H9 (cell line): ENCODE measurements around the gene PGBD5. TPM values are rescaled to one million over a fixed set of nuclear protein-coding genes. Genes with fewer than 3 reads are reported as not detected.

Experiments
- DNase-seq: peaks from one replicate; pipeline ENCODE4 v3.0.0-alpha.2; 2017
- H2AFZ ChIP-seq: one replicate; pipeline ENCODE4 v1.6.1; 2013; ENCODE audit warnings: mild to moderate bottlenecking, low read length, control low read depth, moderate library complexity
- H2AK5ac ChIP-seq: 2 replicates; pipeline ENCODE4 v1.6.1; 2013; ENCODE audit warnings: low read length, control low read depth, mixed read lengths; ENCODE audit not compliant: insufficient read length
- H2BK120ac ChIP-seq: one replicate; pipeline ENCODE4 v1.6.1; 2013; ENCODE audit warnings: low read depth, mild to moderate bottlenecking, low read length, control low read depth, inconsistent platforms; ENCODE audit not compliant: poor library complexity, severe bottlenecking
- H2BK12ac ChIP-seq: 2 replicates; pipeline ENCODE4 v1.6.1; 2013; ENCODE audit warnings: low read length, control low read depth, mixed read lengths, low read depth; ENCODE audit not compliant: insufficient read length
- H2BK15ac ChIP-seq: 2 replicates; pipeline ENCODE4 v1.6.1; 2013; ENCODE audit warnings: low read depth, low read length, control low read depth
- H2BK20ac ChIP-seq: one replicate; pipeline ENCODE4 v1.6.1; 2013; ENCODE audit warnings: low read depth, mild to moderate bottlenecking, low read length, control low read depth, inconsistent platforms; ENCODE audit not compliant: poor library complexity, severe bottlenecking
- H2BK5ac ChIP-seq: 2 replicates; pipeline ENCODE4 v1.6.1; 2013; ENCODE audit warnings: low read length, control low read depth, mixed read lengths; ENCODE audit not compliant: insufficient read length
- H3K14ac ChIP-seq: 2 replicates; pipeline ENCODE4 v1.6.1; 2013; ENCODE audit warnings: low read length, control low read depth; ENCODE audit not compliant: insufficient read depth
- H3K18ac ChIP-seq: 2 replicates; pipeline ENCODE4 v1.6.1; 2013; ENCODE audit warnings: low read depth, mild to moderate bottlenecking, mixed read lengths, low read length, control low read depth; ENCODE audit not compliant: insufficient read length
- H3K23ac ChIP-seq: 2 replicates; pipeline ENCODE4 v1.6.1; 2013; ENCODE audit warnings: low read length, control low read depth, mixed read lengths, low read depth; ENCODE audit not compliant: insufficient read length
- H3K23me2 ChIP-seq: 2 replicates; pipeline ENCODE4 v1.6.1; 2013; ENCODE audit warnings: low read depth, mild to moderate bottlenecking, mixed read lengths, low read length, control low read depth; ENCODE audit not compliant: insufficient read length, poor library complexity, severe bottlenecking
- H3K27ac ChIP-seq: 2 replicates; pipeline ENCODE4 v1.5.1; 2013; ENCODE audit warnings: low read length, control low read depth, mixed read lengths, low read depth; ENCODE audit not compliant: insufficient read length
- H3K27me3 ChIP-seq: 2 replicates; pipeline ENCODE4 v1.6.1; 2013; ENCODE audit warnings: low read length, control low read depth, inconsistent platforms; ENCODE audit not compliant: insufficient read depth
- H3K4ac ChIP-seq: 2 replicates; pipeline ENCODE4 v1.6.1; 2013; ENCODE audit warnings: low read depth, mild to moderate bottlenecking, control low read depth, inconsistent platforms, low read length, moderate library complexity
- H3K4me1 ChIP-seq: 2 replicates; pipeline ENCODE4 v1.6.1; 2013; ENCODE audit warnings: low read length, control low read depth, inconsistent platforms; ENCODE audit not compliant: insufficient read depth
- H3K4me2 ChIP-seq: 2 replicates; pipeline ENCODE4 v1.6.1; 2013; ENCODE audit warnings: low read length, control low read depth, mixed read lengths; ENCODE audit not compliant: insufficient read length, insufficient read depth
- H3K56ac ChIP-seq: 2 replicates; pipeline ENCODE4 v1.6.1; 2013; ENCODE audit warnings: low read depth, mild to moderate bottlenecking, mixed read lengths, low read length, control low read depth; ENCODE audit not compliant: insufficient read length
- H3K79me1 ChIP-seq: 2 replicates; pipeline ENCODE4 v1.6.1; 2013; ENCODE audit warnings: low read depth, mild to moderate bottlenecking, moderate library complexity, low read length, control low read depth, inconsistent platforms; ENCODE audit not compliant: insufficient read depth, poor library complexity, severe bottlenecking
- H3K79me2 ChIP-seq: 2 replicates; pipeline ENCODE4 v1.6.1; 2013; ENCODE audit warnings: low read length, control low read depth, inconsistent platforms; ENCODE audit not compliant: insufficient read depth
- H3K9ac ChIP-seq: 2 replicates; pipeline ENCODE4 v1.6.1; 2013; ENCODE audit warnings: low read length, control low read depth, mixed read lengths; ENCODE audit not compliant: insufficient read length; ENCODE audit errors: extremely low read depth
- H3K9me3 ChIP-seq: one replicate; pipeline ENCODE4 v1.6.1; 2013; ENCODE audit warnings: low read depth, low read length, inconsistent platforms; ENCODE audit not compliant: control insufficient read depth
- H3T11ph ChIP-seq: one replicate; pipeline ENCODE4 v1.6.1; 2013; ENCODE audit warnings: mild to moderate bottlenecking, low read length, control low read depth, inconsistent platforms
- H4K20me1 ChIP-seq: one replicate; pipeline ENCODE4 v1.6.1; 2013; ENCODE audit not compliant: control insufficient read depth, insufficient read length, insufficient read depth
- H4K5ac ChIP-seq: 2 replicates; pipeline ENCODE4 v1.6.1; 2013; ENCODE audit warnings: low read depth, mild to moderate bottlenecking, mixed read lengths, low read length, control low read depth; ENCODE audit not compliant: insufficient read length
- H4K8ac ChIP-seq: replicated peaks from 2 replicates; pipeline ENCODE4 v1.6.1; 2013; ENCODE audit warnings: low read length, control low read depth, mixed read lengths, low read depth; ENCODE audit not compliant: insufficient read length
- H4K91ac ChIP-seq: 2 replicates; pipeline ENCODE4 v1.6.1; 2013; ENCODE audit warnings: low read depth, mild to moderate bottlenecking, moderate library complexity, mixed read lengths, low read length, control low read depth; ENCODE audit not compliant: insufficient read length
- H3K27ac Mint-ChIP-seq, 3 experiments: 2 replicates in 2 of 3; 3 replicates in 1 of 3; pipeline ENCODE4 v1.8.0; 2020 to 2021; ENCODE audit warnings: mixed read lengths in 3 of 3, mild to moderate bottlenecking in 1 of 3, moderate library complexity in 1 of 3
- H3K27me3 Mint-ChIP-seq: 2 replicates; pipeline ENCODE4 v1.8.0; 2021; ENCODE audit warnings: low read depth, mild to moderate bottlenecking, moderate library complexity, mixed read lengths
- H3K36me3 Mint-ChIP-seq, 3 experiments: 2 replicates in 2 of 3; 3 replicates in 1 of 3; pipeline ENCODE4 v1.8.0; 2020 to 2021; ENCODE audit warnings: low read depth in 3 of 3, mixed read lengths in 3 of 3; ENCODE audit not compliant: insufficient read depth in 1 of 3
- H3K4me1 Mint-ChIP-seq, 2 experiments: 2 replicates each; pipeline ENCODE4 v1.8.0; 2020; ENCODE audit warnings: mixed read lengths in 2 of 2
- H3K4me3 Mint-ChIP-seq, 2 experiments: 2 replicates in 1 of 2; 3 replicates in 1 of 2; pipeline ENCODE4 v1.8.0; 2020 to 2021; ENCODE audit warnings: mild to moderate bottlenecking in 2 of 2, mixed read lengths in 2 of 2, moderate library complexity in 1 of 2
- H3K9me3 Mint-ChIP-seq, 2 experiments: 2 replicates in 1 of 2; 3 replicates in 1 of 2; pipeline ENCODE4 v1.8.0; 2020; ENCODE audit warnings: mild to moderate bottlenecking in 2 of 2, mixed read lengths in 2 of 2, moderate library complexity in 1 of 2
- WGBS: extraction: QIAGEN DNeasy Blood & Tissue Kit; methylation state at CpG from one replicate; pipeline ENCODE4 v1.1.7; 2013; ENCODE audit warnings: missing lambda C conversion rate, low lambda C conversion rate, mixed read lengths; ENCODE audit not compliant: insufficient read length; ENCODE audit errors: extremely low coverage; 5-methylcytosine and 5-hydroxymethylcytosine counted together
- total RNA-seq: library from RNA; stranded (reverse); gene quantifications from 2 replicates; pipeline ENCODE4 v1.2.1, GENCODE V29; 2021
- TF ChIP-seq, protein P1 (sequence below): fragments of 200-600 bp; sonication (generic); conservative IDR thresholded peaks from 3 replicates; pipeline ENCODE4 v1.8.0; 2021; ENCODE audit warnings: antibody characterized with exemption, mild to moderate bottlenecking

PGBD5 gene
- total RNA-seq, 1 experiment from 2014 or later: 19.1 TPM

DNA sequence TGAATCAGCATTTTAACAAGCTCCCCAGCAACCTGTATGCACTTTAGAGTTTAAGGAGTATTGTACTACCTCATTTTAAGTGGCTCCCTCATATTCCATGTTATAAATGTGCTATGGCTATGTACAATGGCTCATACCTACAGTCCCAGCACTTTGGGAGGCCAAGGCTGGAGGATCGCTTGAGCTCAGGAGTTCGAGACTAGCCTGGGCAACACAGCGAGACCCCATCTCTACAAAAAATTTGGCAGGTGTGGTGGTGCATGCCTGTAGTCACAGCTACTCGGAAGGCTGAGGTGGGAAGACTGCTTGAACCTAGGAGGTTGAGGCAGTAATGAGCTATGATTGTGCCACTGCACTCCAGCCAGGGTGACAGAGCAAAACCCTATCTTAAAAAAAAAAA is 40.2 kb downstream of the PGBD5 start:
- no CpG with 5 or more reads among the region's 4 CpGs for WGBS
- H3K79me1 ChIP-seq: no peaks in the 10 kb centered on the region

More for the DNA sequence above, 40.2 kb downstream of the PGBD5 start:
- no peak overlapping the region for H2AK5ac ChIP-seq
- no peak overlapping the region for H2BK20ac ChIP-seq
- peaks cover 11% of the 10 kb centered on the region; the same call in 1 of the 2 replicates for H3K4me1 ChIP-seq
- peaks cover 25 to 28% of the 10 kb centered on the region in 2 experiments for H3K4me1 Mint-ChIP-seq
- no peak overlapping the region for H4K5ac ChIP-seq
- H3K9ac ChIP-seq: no peak overlapping the region
- no peak overlapping the region for H2BK5ac ChIP-seq
- H3K4me3 Mint-ChIP-seq: no peak overlapping the region
- no peak overlapping the region for H3K56ac ChIP-seq
- no peaks in the 10 kb centered on the region for H3K27me3 Mint-ChIP-seq
- no peak overlapping the region for H2BK120ac ChIP-seq
- H3K27ac Mint-ChIP-seq: no peak overlapping the region
- no peak overlapping the region for H3K14ac ChIP-seq
- H2AFZ ChIP-seq: no peak overlapping the region
- no peak for DNase-seq
- peaks cover 0 to 2% of the 10 kb centered on the region in 2 experiments; a peak in 1 of 5 replicates for H3K9me3 Mint-ChIP-seq
- no peak overlapping the region for H3T11ph ChIP-seq
- H3K27me3 ChIP-seq: no peaks in the 10 kb centered on the region
- no peaks in the 10 kb centered on the region; the same call in 1 of the 2 replicates for H3K79me2 ChIP-seq
- H4K8ac ChIP-seq: no peak overlapping the region
- no peak overlapping the region for H3K4me2 ChIP-seq
- no peaks in the 10 kb centered on the region for H3K9me3 ChIP-seq
- H2BK15ac ChIP-seq: no peak overlapping the region
- TF ChIP-seq, protein P1, sequence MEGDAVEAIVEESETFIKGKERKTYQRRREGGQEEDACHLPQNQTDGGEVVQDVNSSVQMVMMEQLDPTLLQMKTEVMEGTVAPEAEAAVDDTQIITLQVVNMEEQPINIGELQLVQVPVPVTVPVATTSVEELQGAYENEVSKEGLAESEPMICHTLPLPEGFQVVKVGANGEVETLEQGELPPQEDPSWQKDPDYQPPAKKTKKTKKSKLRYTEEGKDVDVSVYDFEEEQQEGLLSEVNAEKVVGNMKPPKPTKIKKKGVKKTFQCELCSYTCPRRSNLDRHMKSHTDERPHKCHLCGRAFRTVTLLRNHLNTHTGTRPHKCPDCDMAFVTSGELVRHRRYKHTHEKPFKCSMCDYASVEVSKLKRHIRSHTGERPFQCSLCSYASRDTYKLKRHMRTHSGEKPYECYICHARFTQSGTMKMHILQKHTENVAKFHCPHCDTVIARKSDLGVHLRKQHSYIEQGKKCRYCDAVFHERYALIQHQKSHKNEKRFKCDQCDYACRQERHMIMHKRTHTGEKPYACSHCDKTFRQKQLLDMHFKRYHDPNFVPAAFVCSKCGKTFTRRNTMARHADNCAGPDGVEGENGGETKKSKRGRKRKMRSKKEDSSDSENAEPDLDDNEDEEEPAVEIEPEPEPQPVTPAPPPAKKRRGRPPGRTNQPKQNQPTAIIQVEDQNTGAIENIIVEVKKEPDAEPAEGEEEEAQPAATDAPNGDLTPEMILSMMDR: no peak
- no peak overlapping the region for H3K18ac ChIP-seq
- no peak overlapping the region for H3K4ac ChIP-seq
- no peak overlapping the region for H2BK12ac ChIP-seq
- peaks cover 0 to 4% (median 2%) of the 10 kb centered on the region in 3 experiments; a peak in 4 of 7 replicates for H3K36me3 Mint-ChIP-seq
- H3K27ac ChIP-seq: no peak overlapping the region
- H3K23ac ChIP-seq: no peak overlapping the region
- no peaks in the 10 kb centered on the region for H4K20me1 ChIP-seq
- no peaks in the 10 kb centered on the region for H3K23me2 ChIP-seq
- H4K91ac ChIP-seq: no peak overlapping the region
